Measurements from ENCODE around the gene SEMA3G.

SEMA3G gene

DNA sequence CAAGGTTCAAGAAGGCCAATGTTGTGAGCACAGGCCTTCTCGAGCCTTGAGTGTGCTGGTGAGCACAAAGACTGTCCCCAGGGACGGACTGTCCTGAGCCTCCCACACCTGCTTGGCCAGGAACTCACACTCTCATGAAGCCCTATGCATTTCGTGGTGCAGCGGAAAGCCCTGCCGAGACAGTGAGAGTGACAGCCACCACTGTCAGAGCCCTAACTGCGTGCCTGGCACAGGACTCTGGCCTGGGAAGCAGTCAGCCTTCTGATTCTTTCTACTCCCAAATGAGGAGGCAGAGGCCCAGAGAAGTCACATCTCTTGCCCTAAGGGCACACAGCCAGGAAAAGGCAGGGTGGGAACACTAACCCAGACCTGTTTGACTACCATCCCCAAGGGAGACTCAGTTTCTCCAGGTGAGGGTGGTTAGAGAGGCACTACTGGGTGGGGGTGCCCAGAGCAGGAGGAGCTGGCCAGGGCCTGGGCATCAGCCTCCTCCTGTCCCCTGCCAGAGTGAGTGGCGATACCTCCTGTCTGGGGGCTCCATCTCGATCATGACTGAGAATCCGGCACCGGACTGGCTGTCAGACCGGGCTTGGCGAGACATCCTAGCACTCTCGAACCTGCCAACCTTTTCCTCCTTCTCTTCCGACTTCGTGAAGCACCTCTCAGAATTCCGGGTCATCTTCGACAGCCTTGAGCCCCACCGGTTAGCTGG, 50.8 kb downstream of the SEMA3G start:
- DNase-seq = no peak

DNA sequence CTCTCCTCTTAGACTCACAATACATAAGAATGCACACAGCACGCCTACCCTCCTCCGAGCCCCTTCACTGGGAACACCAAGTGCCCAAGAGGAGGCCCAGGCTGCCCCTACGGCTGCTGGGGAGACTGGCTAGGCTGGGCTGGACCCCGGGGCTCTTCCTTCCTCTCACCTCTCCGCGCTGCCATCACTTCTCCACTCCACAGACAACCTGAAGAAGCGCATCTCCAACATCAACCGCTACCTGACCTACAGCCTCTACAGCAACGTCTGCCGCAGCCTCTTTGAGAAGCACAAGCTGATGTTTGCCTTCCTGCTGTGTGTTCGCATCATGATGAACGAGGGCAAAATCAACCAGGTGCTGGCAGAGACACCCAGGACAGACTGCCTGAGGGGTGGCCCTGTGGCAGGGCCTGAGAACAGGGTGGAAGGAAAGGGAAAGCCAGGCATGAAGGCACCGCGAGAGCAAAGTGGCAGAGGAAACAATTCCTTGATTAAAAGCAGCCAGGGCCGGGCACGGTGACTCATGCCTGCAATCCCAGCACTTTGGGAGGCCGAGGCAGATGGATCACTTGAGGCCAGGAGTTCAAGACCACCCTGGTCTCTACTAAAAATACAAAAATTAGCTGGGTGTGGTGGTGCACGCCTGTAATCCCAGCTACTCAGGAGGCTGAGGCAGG, 51.6 kb downstream of the SEMA3G start:
- no peak for DNase-seq

DNA sequence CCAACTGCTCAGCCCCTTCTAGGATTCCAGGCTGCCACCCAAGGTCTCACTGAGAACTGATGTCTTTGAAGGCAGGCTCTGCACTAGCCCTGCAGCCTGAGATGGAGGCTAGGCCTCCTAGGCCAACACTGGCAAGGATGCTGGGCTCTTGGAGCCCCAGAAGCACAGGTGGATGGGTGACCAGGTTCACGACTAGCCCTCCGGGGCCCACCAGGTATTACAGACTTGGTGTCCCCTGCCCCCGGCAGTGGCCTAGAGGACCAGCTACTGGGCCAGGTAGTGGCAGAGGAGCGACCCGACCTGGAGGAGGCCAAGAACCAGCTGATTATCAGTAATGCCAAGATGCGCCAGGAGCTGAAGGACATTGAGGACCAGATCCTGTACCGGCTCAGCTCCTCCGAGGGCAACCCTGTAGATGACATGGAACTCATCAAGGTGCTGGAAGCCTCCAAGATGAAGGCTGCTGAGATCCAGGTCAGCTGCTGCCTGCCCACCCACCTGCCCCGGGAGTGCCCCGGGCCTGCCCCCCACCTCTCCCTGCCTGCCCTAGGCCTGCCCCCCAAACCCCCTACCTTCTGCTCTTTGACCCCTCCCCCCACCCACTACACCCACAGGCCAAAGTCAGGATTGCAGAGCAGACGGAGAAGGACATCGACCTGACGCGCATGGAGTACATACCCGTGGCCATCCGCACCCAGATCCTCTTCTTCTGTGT, 52.5 kb downstream of the SEMA3G start:
- DNase-seq = no peak

DNA sequence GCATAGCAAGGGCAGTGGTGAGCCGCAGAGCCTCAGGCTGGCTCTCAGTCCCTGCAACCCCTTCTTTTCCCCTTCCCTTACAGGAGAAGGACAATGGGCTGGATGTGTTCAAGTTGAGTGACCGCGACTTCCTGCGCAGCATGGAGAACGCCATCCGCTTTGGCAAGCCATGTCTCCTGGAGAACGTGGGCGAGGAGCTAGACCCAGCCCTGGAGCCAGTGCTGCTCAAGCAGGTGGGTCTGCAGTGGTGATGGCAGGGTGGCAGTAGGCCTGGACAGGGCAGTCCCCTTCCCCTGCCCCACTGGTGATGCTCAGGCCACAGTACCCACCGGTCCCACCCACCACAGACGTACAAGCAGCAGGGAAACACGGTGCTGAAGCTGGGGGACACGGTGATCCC, 53.8 kb downstream of the SEMA3G start:
- DNase-seq = no peak

DNA sequence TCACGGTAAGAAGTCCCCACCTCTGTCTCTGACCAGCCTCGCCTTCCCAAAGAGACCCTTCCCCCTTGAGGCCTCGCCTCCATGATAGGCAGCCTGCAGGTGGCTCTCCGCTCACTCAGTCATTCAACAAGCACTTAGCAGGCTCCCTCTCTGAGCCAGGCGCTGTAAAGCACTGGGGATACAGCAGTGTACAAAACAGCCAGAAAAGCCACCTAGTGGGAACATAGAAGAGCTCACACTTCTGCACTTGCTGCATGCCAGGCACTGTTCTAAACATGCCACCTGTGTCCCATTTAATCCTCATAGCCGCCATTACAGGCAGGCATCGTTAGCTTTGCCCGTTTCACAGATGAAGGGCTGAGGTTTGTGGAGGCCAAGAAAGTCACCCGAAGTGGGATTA, 56.0 kb downstream of the SEMA3G start:
- DNase-seq = no peak

DNA sequence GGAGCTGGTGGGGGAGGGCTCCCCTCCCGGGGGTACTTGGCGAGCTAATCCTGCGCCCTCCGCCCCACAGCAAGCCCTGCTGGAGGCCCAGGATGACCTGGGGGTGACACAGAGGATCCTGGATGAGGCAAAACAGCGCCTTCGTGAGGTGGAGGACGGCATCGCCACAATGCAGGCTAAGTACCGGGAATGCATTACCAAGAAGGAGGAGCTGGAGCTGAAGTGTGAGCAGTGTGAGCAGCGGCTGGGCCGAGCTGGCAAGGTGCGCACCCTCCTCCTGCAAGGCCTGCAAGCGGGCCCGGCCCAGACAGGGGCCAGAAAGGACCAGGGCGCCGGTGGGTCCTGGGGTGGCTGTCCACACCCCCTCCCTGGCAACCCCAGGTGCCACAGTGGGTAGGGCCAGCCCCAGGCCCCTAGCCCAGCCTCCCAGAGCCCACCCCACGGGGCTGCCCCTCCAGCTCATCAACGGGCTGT, 56.5 kb downstream of the SEMA3G start:
- DNase-seq = no peak

DNA sequence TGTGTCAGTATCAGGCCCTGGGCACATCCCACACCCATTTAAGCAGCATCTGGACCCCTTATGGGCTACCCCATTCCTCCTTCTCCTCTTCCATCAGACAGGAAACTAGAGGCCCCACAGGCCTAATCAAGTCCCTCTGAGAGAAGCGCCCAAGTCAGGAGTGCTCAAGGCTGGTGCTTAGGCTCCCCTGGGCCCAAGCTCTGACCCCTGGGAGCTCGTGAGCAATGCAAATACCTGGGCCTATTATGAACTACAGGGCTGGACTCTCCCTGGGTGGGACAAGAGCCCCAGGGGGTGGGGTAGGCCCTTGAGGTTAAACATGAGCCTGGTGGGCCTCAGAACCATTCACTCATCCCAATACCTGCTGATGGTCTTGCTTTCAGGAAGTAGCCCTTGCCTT, 57.4 kb downstream of the SEMA3G start:
- no peak for DNase-seq

DNA sequence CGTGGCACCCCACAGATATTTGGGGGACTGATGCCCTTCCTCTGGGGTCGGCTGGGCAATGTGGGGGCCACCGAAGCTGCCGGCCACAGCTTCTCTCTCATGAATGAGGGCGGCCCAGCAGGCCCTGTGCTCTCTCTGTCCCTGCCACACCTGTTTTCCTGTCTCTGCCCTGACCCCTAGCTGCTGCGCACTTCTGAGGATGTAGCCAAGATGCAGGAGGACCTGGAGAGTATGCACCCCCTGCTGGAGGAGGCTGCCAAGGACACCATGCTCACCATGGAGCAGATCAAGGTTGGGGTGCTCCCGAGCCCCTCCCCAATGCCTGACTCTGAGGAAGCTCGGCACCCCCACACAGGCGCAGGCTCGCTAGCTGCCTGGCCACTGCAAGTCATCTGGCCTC, 59.7 kb downstream of the SEMA3G start:
- no peak for DNase-seq

DNA sequence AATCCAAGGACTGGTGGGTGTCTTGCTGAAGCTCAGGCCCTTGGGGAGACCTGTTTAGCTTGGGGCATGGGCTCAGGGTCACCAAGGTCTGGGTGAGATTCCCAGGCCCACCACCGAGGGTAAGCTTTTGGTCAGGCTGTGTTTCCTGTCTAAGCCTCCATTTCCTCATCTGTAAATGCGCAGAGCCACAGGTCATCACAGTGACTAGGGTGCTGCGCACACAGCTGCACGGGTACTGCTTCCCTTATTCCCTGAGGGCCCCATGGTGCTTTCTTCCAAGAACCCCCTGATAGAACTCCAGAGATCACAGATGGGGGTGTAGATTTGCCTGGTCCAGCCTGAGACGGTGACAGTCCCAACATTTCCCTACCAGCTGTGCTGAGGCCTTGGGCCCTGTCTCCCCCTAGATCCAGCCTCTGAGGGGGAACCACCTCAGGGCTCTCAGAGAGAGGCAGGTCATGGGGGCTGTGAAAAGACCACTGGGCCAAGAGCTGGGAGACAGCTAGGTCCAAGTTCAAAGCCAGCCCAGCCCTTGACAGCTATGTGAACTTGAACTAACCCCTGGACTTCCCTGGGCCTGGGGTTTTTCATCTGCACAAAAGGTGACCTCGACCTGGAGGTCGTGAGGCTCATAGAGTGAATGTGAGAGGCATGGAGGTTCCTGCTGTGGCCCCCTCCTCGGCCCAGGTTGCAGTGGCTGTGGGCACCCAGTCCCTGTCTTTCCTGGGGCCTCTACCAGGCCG, 60.7 kb downstream of the SEMA3G start:
- DNase-seq = no peak

DNA sequence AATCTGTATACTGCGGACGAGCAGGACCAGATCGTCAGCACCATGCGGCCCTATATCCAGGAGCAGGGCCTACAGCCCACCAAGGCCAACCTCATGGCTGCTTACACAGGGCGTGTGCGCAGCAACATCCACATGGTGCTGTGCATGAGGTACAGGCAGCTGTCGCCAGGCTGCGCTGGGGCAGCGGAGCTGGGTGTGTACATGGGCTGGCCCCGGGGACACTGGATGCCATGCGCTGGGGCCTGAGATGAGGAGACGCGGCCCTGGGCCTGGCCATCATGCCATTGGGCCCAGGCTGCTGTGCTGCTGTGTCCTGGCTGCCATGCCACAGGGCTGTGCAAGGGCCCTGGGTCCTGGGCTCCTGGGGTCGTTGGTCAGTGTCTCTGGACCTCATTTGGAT, 61.5 kb downstream of the SEMA3G start:
- no peak for DNase-seq
